HepG2 (cell line): ENCODE results near the gene AMOT. TPM values are rescaled to one million over a fixed set of nuclear protein-coding genes. Genes with fewer than 3 reads are reported as not detected.

Experiments used
- HNRNPLL ChIP-seq: fragments of 200-400 bp; formaldehyde crosslinking; IDR thresholded peaks from 2 replicates; pipeline ENCODE4 v1.6.1; 2017; ENCODE audit warnings: mild to moderate bottlenecking, low read depth, low read length; ENCODE audit not compliant: poor library complexity, severe bottlenecking
- JDP2 ChIP-seq: sonication (generic); formaldehyde crosslinking; IDR thresholded peaks from 2 replicates; pipeline ENCODE4 v1.8.1; 2022; ENCODE audit warnings: missing genetic modification reagents, borderline replicate concordance
- NFAT5 ChIP-seq: sonication (generic); formaldehyde crosslinking; IDR thresholded peaks from 2 replicates; pipeline ENCODE4 v1.4.0; 2020; ENCODE audit warnings: missing genetic modification reagents
- RORA ChIP-seq: sonication (generic); formaldehyde crosslinking; IDR thresholded peaks from 2 replicates; pipeline ENCODE4 v1.5.0; 2020; ENCODE audit warnings: mild to moderate bottlenecking, missing genetic modification reagents, moderate library complexity
- SKIL ChIP-seq: sonication (generic); formaldehyde crosslinking; IDR thresholded peaks from 2 replicates; pipeline ENCODE4 v1.8.0; 2022; ENCODE audit warnings: missing genetic modification reagents, mild to moderate bottlenecking, moderate library complexity, borderline replicate concordance
- SP2 ChIP-seq: sonication (generic); formaldehyde crosslinking; IDR thresholded peaks from 2 replicates; pipeline ENCODE4 v1.5.1; 2020; ENCODE audit warnings: mild to moderate bottlenecking, missing genetic modification reagents
- ZHX2 ChIP-seq, 2 experiments: sonication (generic) in 1 of 2; formaldehyde crosslinking in 1 of 2; IDR thresholded peaks; 2 replicates each; pipeline versions ENCODE4 v1.6.1 to v1.9.0; 2014 to 2022; ENCODE audit warnings: antibody characterized with exemption in 1 of 2, borderline replicate concordance in 1 of 2, inconsistent platforms in 1 of 2, low read depth in 1 of 2, missing genetic modification reagents in 1 of 2
- ZNF20 ChIP-seq: sonication (generic); formaldehyde crosslinking; IDR thresholded peaks from 2 replicates; pipeline ENCODE4 v1.4.0; 2020; ENCODE audit warnings: mild to moderate bottlenecking, moderate library complexity, missing genetic modification reagents
- ZNF263 ChIP-seq: sonication (generic); formaldehyde crosslinking; IDR thresholded peaks from 2 replicates; pipeline ENCODE4 v1.4.0; 2020; ENCODE audit warnings: missing genetic modification reagents
- ZNF703 ChIP-seq: sonication (generic); formaldehyde crosslinking; IDR thresholded peaks from 2 replicates; pipeline ENCODE4 v1.5.1; 2020; ENCODE audit warnings: missing genetic modification reagents, mild to moderate bottlenecking, moderate library complexity, borderline replicate concordance
- ZNF816 ChIP-seq: sonication (generic); formaldehyde crosslinking; IDR thresholded peaks from 2 replicates; pipeline ENCODE4 v1.8.0; 2022; ENCODE audit warnings: missing genetic modification reagents, mild to moderate bottlenecking, borderline replicate concordance
- ZUFSP ChIP-seq: sonication (generic); formaldehyde crosslinking; IDR thresholded peaks from 2 replicates; pipeline ENCODE4 v1.9.0; 2021; ENCODE audit warnings: missing genetic modification reagents, mild to moderate bottlenecking, borderline replicate concordance
- polyA plus RNA-seq, 8 experiments: library from polyadenylated mRNA; depleted of rRNA in 3 of 8; stranded (reverse) in 7 of 8; unstranded in 1 of 8; fragments of >200 nt; fragmentation: Illumina TruSeq in 4 of 8; extraction: Trizol in 4 of 8; gene quantifications; 2 replicates each; pipeline versions ENCODE4 v1.2.1 to v1.2.3, GENCODE V29; 2011 to 2016; ENCODE audit warnings: low read depth in 4 of 8, missing spikeins in 1 of 8, mixed read lengths in 1 of 8; ENCODE audit not compliant: insufficient read depth in 1 of 8
- total RNA-seq, 5 experiments: library from RNA; depleted of rRNA; stranded (reverse); fragments of >200 nt; fragmentation: Illumina TruSeq; extraction: Trizol; gene quantifications; 2 replicates each; pipeline ENCODE4 v1.2.3, GENCODE V29; 2016; ENCODE audit warnings: low read depth in 1 of 5

The AMOT gene
- total and polyA plus RNA-seq, 2 of the 13 experiments (the other 11 are each of a cell fraction or from before 2014, with no cell fraction given): 0.13 to 0.91 TPM

GRCh38 chrX:112841114-112841819 lies 636 bp upstream of the AMOT start (continued):
- TF ChIP-seq ZHX2 (IDR thresholded peaks at IDR 0.05; ENCODE audit: low read depth): no peak
- TF ChIP-seq ZHX2 (CRISPR knock-in tag; IDR thresholded peaks at IDR 0.05; ENCODE audit: borderline replicate concordance): no peak
- TF ChIP-seq RORA (CRISPR knock-in tag): no peak
- no peak for TF ChIP-seq NFAT5 (CRISPR knock-in tag)
- peak; percentile 85 for TF ChIP-seq SP2 (CRISPR knock-in tag)
- TF ChIP-seq ZNF20 (CRISPR knock-in tag): no peak
- no peak for TF ChIP-seq ZUFSP (CRISPR knock-in tag)
- no peak for TF ChIP-seq ZNF703 (CRISPR knock-in tag)
- TF ChIP-seq ZNF816 (CRISPR knock-in tag): no peak
- TF ChIP-seq JDP2 (CRISPR knock-in tag): no peak
- no peak for TF ChIP-seq ZNF263 (CRISPR knock-in tag)
- TF ChIP-seq HNRNPLL: peak; percentile 67
- no peak for TF ChIP-seq SKIL
